Heart left ventricle (tissue), 16 donors: Measurements from ENCODE around the gene WASL. TPM values are rescaled to one million over a fixed set of nuclear protein-coding genes. Genes with fewer than 3 reads are reported as not detected.
"Not testable (repeated sequence)": the region's sequence is repeated elsewhere in the genome, so short reads cannot be mapped to it uniquely, and the experiment has no call there.

ENCODE experiments used
- ATAC-seq, 4 donors: fragments of 200-7000 bp; cut with Tn5 transposase; one replicate each; pipeline ENCODE4 v1.9.1; 2020 to 2022; ENCODE audit warnings: moderate library complexity in 4 of 4, mild to moderate bottlenecking in 3 of 4, moderate number of reproducible peaks in 1 of 4
- DNase-seq, 5 donors: peaks; one replicate each; pipeline ENCODE4 v3.0.0-alpha.2; 2020
- H3K27ac ChIP-seq, 12 donors: fragments of 200-600 bp; sonication (generic) in 4 of 12; one replicate each; pipeline versions ENCODE4 v1.5.0 to v1.8.0; 2016 to 2022; ENCODE audit warnings: mild to moderate bottlenecking in 2 of 12
- H3K27me3 ChIP-seq, 9 donors: fragments of 200-600 bp; sonication (generic) in 2 of 9; one replicate each; pipeline versions ENCODE4 v1.5.1 to v1.8.0; 2016 to 2022; ENCODE audit warnings: mild to moderate bottlenecking in 3 of 9
- H3K36me3 ChIP-seq, 9 donors: fragments of 200-600 bp; sonication (generic) in 2 of 9; one replicate each; pipeline versions ENCODE4 v1.5.0 to v1.8.0; 2018 to 2022; ENCODE audit warnings: mild to moderate bottlenecking in 2 of 9
- H3K4me1 ChIP-seq, 12 donors: fragments of 200-600 bp; sonication (generic) in 4 of 12; one replicate each; pipeline versions ENCODE4 v1.5.0 to v1.8.0; 2016 to 2022; ENCODE audit warnings: mild to moderate bottlenecking in 3 of 12
- H3K4me3 ChIP-seq, 12 donors: fragments of 200-600 bp; sonication (generic) in 4 of 12; one replicate each; pipeline versions ENCODE4 v1.5.0 to v1.8.0; 2017 to 2022; ENCODE audit warnings: mild to moderate bottlenecking in 9 of 12, moderate library complexity in 4 of 12
- H3K9me3 ChIP-seq, 12 donors: fragments of 200-600 bp; sonication (generic) in 4 of 12; one replicate each; pipeline versions ENCODE4 v1.5.0 to v1.8.0; 2016 to 2022; ENCODE audit warnings: mild to moderate bottlenecking in 1 of 12
- POLR2A ChIP-seq, 2 donors: fragments of 450-650 bp; IDR thresholded peaks; one replicate each; pipeline ENCODE4 v1.6.1; 2017; ENCODE audit warnings: antibody characterized with exemption in 2 of 2, mild to moderate bottlenecking in 2 of 2, moderate library complexity in 2 of 2
- WGBS, 4 donors: extraction: QIAGEN DNeasy Blood & Tissue Kit in 2 of 4; methylation state at CpG; one replicate each; pipeline versions ENCODE4 v1.1.5 to v1.1.7; 2013 to 2018; 5-methylcytosine and 5-hydroxymethylcytosine counted together
- intact Hi-C, 10 donors: fragments of 100-400 bp; cut with DNase I; formaldehyde crosslinking; loops; one replicate each; pipeline versions ENCODE4 v1.11.1 to v1.14.2; 2022
- polyA plus RNA-seq, 2 donors: library from polyadenylated mRNA; stranded (reverse); fragments of 200-250 nt; gene quantifications; one replicate each; pipeline ENCODE4 v1.2.3, GENCODE V29; 2013
- total RNA-seq, 9 donors: library from RNA; depleted of rRNA in 2 of 9; stranded (reverse); fragments of >200 nt in 2 of 9; fragmentation: NEBNext Ultra II Directional in 3 of 9; extraction: Animal tissue kit (Norgen Biotek cat#: 25700) in 3 of 9; gene quantifications; one replicate each; pipeline versions ENCODE4 v1.1.0 to v1.2.4, GENCODE V29; 2016 to 2023
- TF ChIP-seq, protein P1 (sequence below), 12 donors: fragments of 200-600 bp; sonication (generic) in 4 of 12; IDR thresholded peaks; one replicate each; pipeline versions ENCODE4 v1.5.0 to v1.8.0; 2018 to 2022; ENCODE audit warnings: antibody characterized with exemption in 12 of 12, mild to moderate bottlenecking in 5 of 12
- donor health status: ischemic (EF 13 %, LVEDD 7.1; RV severe dilation, severe dysfunction).
- donor health status: healthy with polysubstance abuse.
- donor health status: DM: no; HTN: yes; CAD: no.
- donor health status: DM: no; HTN: no; CAD: no.
- donor health status: ischemic (EF 25% LVEDD 6.9; RV normal size, moderate dysfunction).
- donor health status: ischemic (EF 25% LVEDD 5.7; RV mildly dilated, moderate dysfunction).
- donor health status: healthy.
- donor health status: DM: yes; HTN: yes; CAD: no.
- donor health status: ischemic (EF 35%, LVEDD 5.7; RV mildly dilated, moderate dysfunction).
- donor health status: nonischemic (EF 11% LVEDD 7.7; RV severe dilation, severe dysfunction).
- donor health status: DM: yes; HTN: yes; CAD: no.
- donor health status: PGD.
- donor health status: ischemic (EF 29% LVEDD 5.4; RV normal size, mild dysfunction).
- donor health status: nonischemic (EF 23%, LVEDD 6.1; RV moderate dilation, normal function).

The WASL gene
- total and polyA plus RNA-seq, 11 donors = 11.2 to 30.3 (median 23.3) TPM

DNA sequence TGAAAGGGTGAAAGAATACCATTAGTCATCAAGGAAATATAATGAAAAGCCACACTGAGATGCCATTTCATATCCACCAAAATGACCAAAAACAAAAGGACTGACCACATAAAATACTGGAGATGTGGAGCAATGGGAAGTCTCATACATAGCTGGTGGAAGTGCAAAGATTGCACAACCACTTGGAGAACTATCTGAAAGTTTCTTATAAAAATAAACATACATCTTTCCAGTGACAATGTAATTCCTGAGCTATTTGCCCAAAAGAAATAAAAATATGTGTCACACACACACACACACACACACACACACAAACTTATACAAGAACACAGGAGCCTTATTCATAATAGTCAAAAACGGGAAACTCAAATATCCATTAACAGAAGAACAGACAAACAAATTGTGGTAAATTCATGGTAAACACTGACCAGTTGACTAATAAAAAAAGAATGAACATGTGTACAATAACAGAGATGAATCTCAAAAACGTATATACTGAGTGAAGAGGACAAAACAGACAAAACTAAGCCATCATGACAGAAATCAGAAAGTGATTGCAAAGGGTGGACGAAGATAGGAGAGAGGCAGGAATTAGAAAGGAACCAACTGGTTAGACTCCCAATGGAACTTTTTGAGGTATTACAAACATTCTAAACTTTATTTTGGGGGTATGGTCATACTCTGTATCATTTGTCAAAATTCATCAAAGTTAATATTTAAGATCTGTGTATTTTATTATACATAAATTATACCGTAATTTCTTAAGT lies 21.5 kb downstream of the WASL start:
- peaks cover 0 to 10% (median 0%) of the 10 kb centered on the region in 12 donors for H3K9me3 ChIP-seq
- 73 to 80% (median 80%) methylated on average over 4 of the region's 4 CpGs for WGBS, 4 donors
- ATAC-seq (peak in 2 of 4 donors; percentile 39 to 56), DNase-seq (no peak)
- H3K27me3 ChIP-seq = no peaks in the 10 kb centered on the region
- no peak overlapping the region for H3K27ac ChIP-seq
- H3K36me3 ChIP-seq = no peaks in the 10 kb centered on the region
- H3K4me1 ChIP-seq = peaks cover 0 to 67% (median 44%) of the 10 kb centered on the region in 12 donors
- no peak for TF ChIP-seq POLR2A (IDR thresholded peaks at IDR 0.05)
- TF ChIP-seq, protein P1, sequence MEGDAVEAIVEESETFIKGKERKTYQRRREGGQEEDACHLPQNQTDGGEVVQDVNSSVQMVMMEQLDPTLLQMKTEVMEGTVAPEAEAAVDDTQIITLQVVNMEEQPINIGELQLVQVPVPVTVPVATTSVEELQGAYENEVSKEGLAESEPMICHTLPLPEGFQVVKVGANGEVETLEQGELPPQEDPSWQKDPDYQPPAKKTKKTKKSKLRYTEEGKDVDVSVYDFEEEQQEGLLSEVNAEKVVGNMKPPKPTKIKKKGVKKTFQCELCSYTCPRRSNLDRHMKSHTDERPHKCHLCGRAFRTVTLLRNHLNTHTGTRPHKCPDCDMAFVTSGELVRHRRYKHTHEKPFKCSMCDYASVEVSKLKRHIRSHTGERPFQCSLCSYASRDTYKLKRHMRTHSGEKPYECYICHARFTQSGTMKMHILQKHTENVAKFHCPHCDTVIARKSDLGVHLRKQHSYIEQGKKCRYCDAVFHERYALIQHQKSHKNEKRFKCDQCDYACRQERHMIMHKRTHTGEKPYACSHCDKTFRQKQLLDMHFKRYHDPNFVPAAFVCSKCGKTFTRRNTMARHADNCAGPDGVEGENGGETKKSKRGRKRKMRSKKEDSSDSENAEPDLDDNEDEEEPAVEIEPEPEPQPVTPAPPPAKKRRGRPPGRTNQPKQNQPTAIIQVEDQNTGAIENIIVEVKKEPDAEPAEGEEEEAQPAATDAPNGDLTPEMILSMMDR (IDR thresholded peaks at IDR 0.05) = no peak
- intact Hi-C loops = no loop called here
- H3K4me3 ChIP-seq = no peak overlapping the region

DNA sequence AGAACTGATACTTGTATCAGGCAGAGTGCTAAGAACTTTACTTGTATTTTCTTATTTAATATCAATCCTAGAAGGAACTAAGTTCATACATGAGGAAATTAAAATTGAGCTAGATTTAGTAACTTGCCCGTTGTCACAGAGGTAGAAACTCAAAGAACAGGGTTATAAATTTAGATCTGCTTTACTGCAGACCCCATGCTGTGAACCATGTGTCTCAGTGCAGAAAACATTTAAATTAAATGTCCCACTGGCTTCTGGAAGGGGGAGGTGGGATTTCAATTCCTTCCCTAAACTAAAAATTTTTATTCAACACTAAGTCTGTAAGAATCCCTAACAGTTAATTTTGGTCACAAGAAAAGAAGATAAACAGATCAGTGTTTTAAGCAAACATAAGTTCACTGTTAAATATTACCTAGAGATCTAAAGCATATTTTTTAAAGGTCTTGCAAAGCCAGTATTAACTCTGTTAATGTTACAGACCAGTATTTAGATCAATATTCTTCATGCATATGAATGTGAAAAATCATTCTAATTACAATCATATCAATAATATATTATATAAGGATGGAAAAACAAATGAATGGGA lies 23.1 kb downstream of the WASL start:
- DNase-seq (no peak), ATAC-seq (no peak)
- H3K36me3 ChIP-seq = no peaks in the 10 kb centered on the region
- TF ChIP-seq POLR2A (IDR thresholded peaks at IDR 0.05) = no peak
- TF ChIP-seq, protein P1 (IDR thresholded peaks at IDR 0.05) = no peak
- H3K9me3 ChIP-seq = peaks cover 0 to 3% (median 0%) of the 10 kb centered on the region in 12 donors
- H3K27me3 ChIP-seq = no peaks in the 10 kb centered on the region
- H3K4me1 ChIP-seq = peaks cover 0 to 73% (median 49%) of the 10 kb centered on the region in 12 donors
- H3K4me3 ChIP-seq = no peak overlapping the region
- 33 to 48% (median 40%) methylated on average over 1 of the region's 1 CpG for WGBS, 4 donors
- intact Hi-C loops = no loop called here
- H3K27ac ChIP-seq = no peak overlapping the region

DNA sequence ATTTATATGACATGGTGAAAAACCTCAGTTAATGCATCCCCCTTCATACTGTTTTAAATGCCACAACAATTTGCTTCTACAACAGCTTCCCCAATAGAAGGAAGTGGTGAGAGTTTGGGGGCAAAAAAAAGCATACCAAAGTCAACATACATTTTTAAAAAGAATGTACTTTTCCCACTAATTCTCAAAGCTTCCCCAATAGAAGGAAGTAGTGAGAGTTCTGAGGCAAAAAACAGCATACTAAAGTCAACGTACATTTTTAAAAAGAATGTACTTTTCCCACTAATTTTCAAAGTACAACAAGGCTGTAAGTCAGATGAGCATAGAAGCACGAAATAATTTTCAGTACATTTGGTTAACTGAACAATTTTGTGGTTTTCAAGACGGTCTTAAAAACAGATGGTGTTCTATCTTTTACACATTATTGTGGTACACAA lies 24.0 kb downstream of the WASL start:
- peaks cover 4 to 79% (median 55%) of the 10 kb centered on the region in 12 donors for H3K4me1 ChIP-seq
- DNase-seq (no peak), ATAC-seq (no peak)
- no peaks in the 10 kb centered on the region for H3K36me3 ChIP-seq
- TF ChIP-seq POLR2A (IDR thresholded peaks at IDR 0.05) = no peak
- TF ChIP-seq, protein P1 (IDR thresholded peaks at IDR 0.05) = no peak
- no peak overlapping the region for H3K4me3 ChIP-seq
- intact Hi-C loops = no loop called here
- H3K27me3 ChIP-seq = no peaks in the 10 kb centered on the region
- peaks cover 0 to 3% (median 0%) of the 10 kb centered on the region in 12 donors for H3K9me3 ChIP-seq
- 54 to 64% (median 57%) methylated on average over 3 of the region's 3 CpGs for WGBS, 4 donors
- H3K27ac ChIP-seq = no peak overlapping the region

DNA sequence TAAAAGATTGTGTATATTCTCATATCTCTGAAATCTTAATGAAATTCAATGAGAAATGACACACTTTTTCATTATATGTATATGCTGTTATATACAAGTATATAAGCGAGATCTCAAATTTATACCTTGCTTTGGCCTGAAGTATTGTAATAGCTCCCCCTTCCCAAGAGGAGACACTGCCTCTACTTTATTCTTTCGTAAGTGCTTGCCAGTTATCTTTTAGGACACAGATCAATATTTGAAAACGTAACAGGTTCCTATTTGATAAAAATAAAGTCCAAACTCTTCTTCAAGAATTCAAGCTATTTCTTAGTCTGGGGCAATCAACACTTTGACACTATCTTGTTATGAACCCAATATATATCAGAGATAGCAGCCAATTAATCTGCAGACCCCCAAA lies 24.9 kb downstream of the WASL start:
- Histone ChIP-seq H3K36me3 (no peaks in the 10 kb centered on the region), H3K27me3 (no peaks in the 10 kb centered on the region), H3K4me1 (peaks cover 4 to 88% (median 62%) of the 10 kb centered on the region in 12 donors), H3K9me3 (no peaks in the 10 kb centered on the region), H3K27ac (no peak overlapping the region), H3K4me3 (no peak overlapping the region)
- 71 to 84% (median 77%) methylated on average over 3 of the region's 3 CpGs for WGBS, 4 donors
- DNase-seq = no peak
- TF ChIP-seq, protein P1 (IDR thresholded peaks at IDR 0.05) = no peak
- TF ChIP-seq POLR2A (IDR thresholded peaks at IDR 0.05) = no peak
- intact Hi-C loops = no loop called here
- ATAC-seq = no peak

DNA sequence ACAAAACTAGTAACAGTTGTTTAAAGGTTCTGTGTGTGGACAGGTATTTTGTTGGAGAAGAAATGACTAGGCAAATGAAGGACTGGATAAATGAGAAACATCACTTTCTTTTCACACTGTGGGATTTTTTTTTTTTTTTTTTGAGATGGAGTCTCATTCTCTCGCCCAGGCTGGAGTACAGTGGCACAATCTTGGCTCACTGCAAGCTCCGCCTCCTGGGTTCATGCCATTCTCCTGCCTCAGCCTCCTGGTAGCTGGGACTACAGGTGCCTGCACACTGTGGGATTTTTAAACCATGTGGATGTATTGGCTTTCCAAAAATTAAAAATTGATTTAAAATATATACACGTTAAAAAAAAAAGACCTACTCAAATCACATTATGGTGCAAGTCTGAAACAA lies 28.3 kb downstream of the WASL start:
- H3K4me1 ChIP-seq = peaks cover 4 to 87% (median 53%) of the 10 kb centered on the region in 12 donors
- WGBS, 4 donors = 67 to 76% (median 72%) methylated on average over 3 of the region's 3 CpGs
- peak in 2 of 4 donors; percentile 52 to 61 for ATAC-seq

More for the DNA sequence above, 28.3 kb downstream of the WASL start:
- H3K27me3 ChIP-seq, H3K9me3 ChIP-seq, H3K4me3 ChIP-seq, intact Hi-C loops, H3K27ac ChIP-seq, H3K36me3 ChIP-seq, DNase-seq: not testable (repeated sequence)
